ENCODE measurements around the gene AKR7A2. TPM values are rescaled to one million over a fixed set of nuclear protein-coding genes. Genes with fewer than 3 reads are reported as not detected.
A peak's percentile ranks its signal among the peaks of the same experiment; 100 is the strongest.

AKR7A2 gene
- polyA plus RNA-seq, 1 experiment = 47.5 TPM

GRCh38 chr1:19354531-19354981, 42.6 kb upstream of the AKR7A2 start:
- ChIA-PET POLR2A (no interaction called here), CTCF (interaction anchor here (0.6 to 1.6 kb wide), 2 partner anchors 10 to 300 kb away, joined by 3 to 10 read pairs; no protein-coding TSS in a partner anchor)
- H3K27ac ChIP-seq (ENCODE audit: low read depth, low read length) = peak overlapping the region; percentile 31
- H3K4me3 ChIP-seq (ENCODE audit: low read depth, low read length) = no peak overlapping the region
- TF ChIP-seq, protein P1, sequence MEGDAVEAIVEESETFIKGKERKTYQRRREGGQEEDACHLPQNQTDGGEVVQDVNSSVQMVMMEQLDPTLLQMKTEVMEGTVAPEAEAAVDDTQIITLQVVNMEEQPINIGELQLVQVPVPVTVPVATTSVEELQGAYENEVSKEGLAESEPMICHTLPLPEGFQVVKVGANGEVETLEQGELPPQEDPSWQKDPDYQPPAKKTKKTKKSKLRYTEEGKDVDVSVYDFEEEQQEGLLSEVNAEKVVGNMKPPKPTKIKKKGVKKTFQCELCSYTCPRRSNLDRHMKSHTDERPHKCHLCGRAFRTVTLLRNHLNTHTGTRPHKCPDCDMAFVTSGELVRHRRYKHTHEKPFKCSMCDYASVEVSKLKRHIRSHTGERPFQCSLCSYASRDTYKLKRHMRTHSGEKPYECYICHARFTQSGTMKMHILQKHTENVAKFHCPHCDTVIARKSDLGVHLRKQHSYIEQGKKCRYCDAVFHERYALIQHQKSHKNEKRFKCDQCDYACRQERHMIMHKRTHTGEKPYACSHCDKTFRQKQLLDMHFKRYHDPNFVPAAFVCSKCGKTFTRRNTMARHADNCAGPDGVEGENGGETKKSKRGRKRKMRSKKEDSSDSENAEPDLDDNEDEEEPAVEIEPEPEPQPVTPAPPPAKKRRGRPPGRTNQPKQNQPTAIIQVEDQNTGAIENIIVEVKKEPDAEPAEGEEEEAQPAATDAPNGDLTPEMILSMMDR (IDR thresholded peaks at IDR 0.05; ENCODE audit: low read depth, low read length) = no peak
- DNase-seq (ENCODE audit: low read depth, low spot score) = no peak
- H3K9me3 ChIP-seq (ENCODE audit: control insufficient read depth, insufficient read depth, low read length) = no peaks in the 10 kb centered on the region
- H3K27me3 ChIP-seq (ENCODE audit: control insufficient read depth, insufficient read depth, low read length) = no peaks in the 10 kb centered on the region

DNA sequence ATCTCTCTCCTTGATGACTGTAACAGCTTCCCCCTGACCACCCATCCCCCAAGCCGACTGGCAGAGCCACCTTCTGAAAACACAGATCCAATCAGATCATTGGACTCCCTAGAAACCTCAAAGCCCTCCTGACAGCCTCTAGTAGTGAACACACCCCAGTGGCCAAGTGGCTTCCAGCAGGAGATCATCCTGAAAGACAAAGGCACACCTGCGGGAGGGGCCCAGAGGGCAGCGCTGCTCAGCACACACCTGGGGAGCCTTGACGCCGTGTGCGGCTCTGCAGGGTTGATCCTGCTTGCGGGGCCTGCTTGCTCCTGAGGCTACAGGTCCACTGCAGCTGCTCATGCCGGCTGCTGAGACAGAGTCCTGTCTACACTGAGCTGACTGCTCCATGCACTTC, 41.7 kb upstream of the AKR7A2 start:
- no peak overlapping the region for H3K4me3 ChIP-seq (ENCODE audit: low read depth, low read length)
- no peaks in the 10 kb centered on the region for H3K27me3 ChIP-seq (ENCODE audit: control insufficient read depth, insufficient read depth, low read length)
- H3K9me3 ChIP-seq (ENCODE audit: control insufficient read depth, insufficient read depth, low read length) = no peaks in the 10 kb centered on the region
- CTCF ChIA-PET = interaction anchor here (0.6 to 1.6 kb wide), 2 partner anchors 9 to 12 kb away, joined by 3 to 10 read pairs; no protein-coding TSS in a partner anchor
- POLR2A ChIA-PET = no interaction called here
- DNase-seq (ENCODE audit: low read depth, low spot score) = no peak
- H3K27ac ChIP-seq (ENCODE audit: low read depth, low read length) = no peak overlapping the region
- TF ChIP-seq, protein P1 (IDR thresholded peaks at IDR 0.05; ENCODE audit: low read depth, low read length) = no peak

- Histone ChIP-seq H3K27me3 (ENCODE audit: control insufficient read depth, insufficient read depth, low read length) (no peaks in the 10 kb centered on the region), H3K4me3 (ENCODE audit: low read depth, low read length) (no peak overlapping the region), H3K9me3 (ENCODE audit: control insufficient read depth, insufficient read depth, low read length) (no peaks in the 10 kb centered on the region), H3K27ac (ENCODE audit: low read depth, low read length) (peak overlapping the region; percentile 31)
- CTCF ChIA-PET = no interaction called here
- DNase-seq (ENCODE audit: low read depth, low spot score) = no peak
- POLR2A ChIA-PET = no interaction called here
- TF ChIP-seq, protein P1 (IDR thresholded peaks at IDR 0.05; ENCODE audit: low read depth, low read length) = no peak
Measured at GRCh38 chr1:19352839-19353238, 40.9 kb upstream of the AKR7A2 start.

- Histone ChIP-seq H3K27ac (ENCODE audit: low read depth, low read length) (no peak overlapping the region), H3K9me3 (ENCODE audit: control insufficient read depth, insufficient read depth, low read length) (no peaks in the 10 kb centered on the region), H3K4me3 (ENCODE audit: low read depth, low read length) (no peak overlapping the region), H3K27me3 (ENCODE audit: control insufficient read depth, insufficient read depth, low read length) (no peaks in the 10 kb centered on the region)
- ChIA-PET CTCF (interaction anchor here (1.1 to 1.3 kb wide), 3 partner anchors 9 to 302 kb away, joined by 3 to 4 read pairs (median 3); no protein-coding TSS in a partner anchor), POLR2A (no interaction called here)
- TF ChIP-seq, protein P1 (IDR thresholded peaks at IDR 0.05; ENCODE audit: low read depth, low read length) = no peak
- DNase-seq (ENCODE audit: low read depth, low spot score) = no peak
Measured at GRCh38 chr1:19351873-19352272, 39.9 kb upstream of the AKR7A2 start.

DNA sequence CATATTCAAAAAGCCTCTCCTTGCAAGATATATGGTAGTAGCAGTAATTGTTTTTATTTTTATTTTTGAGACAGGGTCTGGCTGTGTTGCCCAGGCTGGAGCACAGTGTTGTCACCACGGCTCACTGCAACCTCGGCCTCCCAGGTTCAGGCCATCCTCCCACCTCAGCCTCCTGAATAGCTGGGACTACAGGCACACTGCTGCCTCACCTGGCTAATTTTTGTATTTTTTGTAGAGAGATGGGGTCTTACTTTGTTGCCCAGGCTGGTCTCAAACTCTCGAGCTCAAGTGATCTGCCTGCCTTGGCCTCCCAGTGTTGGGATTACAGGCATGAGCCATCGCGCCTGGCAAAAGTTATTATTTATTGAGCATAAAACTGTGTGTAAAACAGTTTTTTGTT, 38.6 kb upstream of the AKR7A2 start:
- H3K27ac ChIP-seq (ENCODE audit: low read depth, low read length) = no peak overlapping the region
- H3K27me3 ChIP-seq (ENCODE audit: control insufficient read depth, insufficient read depth, low read length) = no peaks in the 10 kb centered on the region
- ChIA-PET POLR2A (interaction anchor here (0.7 kb wide), 1 partner anchor 119 kb away, joined by 3 read pairs; no protein-coding TSS in a partner anchor), CTCF (interaction anchor here (0.7 to 1.8 kb wide), 4 partner anchors 9 to 116 kb away, joined by 3 to 6 read pairs (median 4); no protein-coding TSS in a partner anchor)
- no peaks in the 10 kb centered on the region; the same call in 1 of the 2 replicates for H3K9me3 ChIP-seq (ENCODE audit: control insufficient read depth, insufficient read depth, low read length)
- H3K4me3 ChIP-seq (ENCODE audit: low read depth, low read length) = no peak overlapping the region
- no peak for DNase-seq (ENCODE audit: low read depth, low spot score)
- TF ChIP-seq, protein P1 (IDR thresholded peaks at IDR 0.05; ENCODE audit: low read depth, low read length) = no peak
